HG03575 (cell line): ENCODE results near the gene SCD5.

Experiments
- ATAC-seq: cut with Tn5 transposase; IDR thresholded peaks from one replicate; pipeline ENCODE4 v1.9.1; 2021; ENCODE audit not compliant: unreplicated experiment, insufficient number of reproducible peaks, low FRiP score; ENCODE audit errors: extremely low read depth

SCD5 gene

GRCh38 chr4:82777857-82778525 is 20.6 kb downstream of the SCD5 start:
- no peak for ATAC-seq

- ATAC-seq: no peak
Observed at GRCh38 chr4:82776925-82777542, 21.6 kb downstream of the SCD5 start.

GRCh38 chr4:82775243-82775642 is 23.4 kb downstream of the SCD5 start:
- no peak for ATAC-seq

- no peak for ATAC-seq
Observed at GRCh38 chr4:82774711-82775171, 23.9 kb downstream of the SCD5 start.

- no peak for ATAC-seq
Observed at GRCh38 chr4:82773057-82773456, 25.5 kb downstream of the SCD5 start.

- no peak for ATAC-seq
Observed at GRCh38 chr4:82770607-82771006, 28.0 kb downstream of the SCD5 start.

GRCh38 chr4:82765134-82765533 is 33.5 kb downstream of the SCD5 start:
- ATAC-seq: no peak

GRCh38 chr4:82761229-82761628 is 37.4 kb downstream of the SCD5 start:
- no peak for ATAC-seq

GRCh38 chr4:82758701-82759685 is 39.6 kb downstream of the SCD5 start:
- ATAC-seq: no peak

GRCh38 chr4:82756061-82756460 is 42.5 kb downstream of the SCD5 start:
- no peak for ATAC-seq

GRCh38 chr4:82755650-82756049 is 42.9 kb downstream of the SCD5 start:
- no peak for ATAC-seq

GRCh38 chr4:82754513-82755165 is 44.0 kb downstream of the SCD5 start:
- no peak for ATAC-seq

- ATAC-seq: no peak
Observed at GRCh38 chr4:82753725-82754410, 44.7 kb downstream of the SCD5 start.

GRCh38 chr4:82753238-82753637 is 45.4 kb downstream of the SCD5 start:
- ATAC-seq: no peak

GRCh38 chr4:82748810-82749470 is 49.7 kb downstream of the SCD5 start:
- no peak for ATAC-seq

GRCh38 chr4:82747686-82748575 is 50.7 kb downstream of the SCD5 start:
- ATAC-seq: no peak
